Measurements from ENCODE around the gene COL27A1. TPM values are rescaled to one million over a fixed set of nuclear protein-coding genes. Genes with fewer than 3 reads are reported as not detected.

The COL27A1 gene
- total and polyA plus RNA-seq, 8 donors, result 15.8 to 180 (median 147) TPM

GRCh38 chr9:114164191-114164794 is 9.0 kb downstream of the COL27A1 start:
- Histone ChIP-seq H3K36me3 (peaks cover 0 to 8% of the 10 kb centered on the region in 2 donors), H3K27ac (no peak overlapping the region), H3K4me3 (no peak overlapping the region), H3K27me3 (peaks cover 0 to 6% of the 10 kb centered on the region in 2 donors), H3K4me1 (peaks cover 6% of the 10 kb centered on the region in 2 donors), H3K9me3 (no peaks in the 10 kb centered on the region)
- intact Hi-C loops (cut with DNase I), result loop anchor here in 1 of 2 donors (10.0 kb wide), 1 partner anchor 61 kb away; no protein-coding TSS in a partner anchor
- TF ChIP-seq CTCF (IDR thresholded peaks at IDR 0.05), result no peak
- ATAC-seq, result peak; percentile 38
- no peak for DNase-seq

- no peak for DNase-seq
- peaks cover 0 to 8% of the 10 kb centered on the region in 2 donors for H3K36me3 ChIP-seq
- peaks cover 6% of the 10 kb centered on the region in 2 donors for H3K4me1 ChIP-seq
Measured at GRCh38 chr9:114165407-114166102, 10.2 kb downstream of the COL27A1 start.

GRCh38 chr9:114166103-114166470 is 10.8 kb downstream of the COL27A1 start:
- H3K4me1 ChIP-seq, result peaks cover 6% of the 10 kb centered on the region in 2 donors
- H3K4me3 ChIP-seq, result no peak overlapping the region
- no peaks in the 10 kb centered on the region for H3K9me3 ChIP-seq
- no peak overlapping the region for H3K27ac ChIP-seq
- peaks cover 0 to 6% of the 10 kb centered on the region in 2 donors for H3K27me3 ChIP-seq
- intact Hi-C loops (cut with DNase I), result loop anchor here in 1 of 2 donors (10.0 kb wide), 1 partner anchor 59 kb away; no protein-coding TSS in a partner anchor
- ATAC-seq, result no peak
- TF ChIP-seq CTCF (IDR thresholded peaks at IDR 0.05), result no peak
- H3K36me3 ChIP-seq, result peaks cover 0 to 8% of the 10 kb centered on the region in 2 donors
- DNase-seq, result no peak

More at GRCh38 chr9:114165407-114166102, 10.2 kb downstream of the COL27A1 start:
- Histone ChIP-seq H3K27ac (no peak overlapping the region), H3K27me3 (peaks cover 0 to 6% of the 10 kb centered on the region in 2 donors), H3K4me3 (no peak overlapping the region), H3K9me3 (no peaks in the 10 kb centered on the region)
- ATAC-seq, result no peak
- no peak for TF ChIP-seq CTCF (IDR thresholded peaks at IDR 0.05)
- intact Hi-C loops (cut with DNase I), result loop anchor here in 1 of 2 donors (10.0 kb wide), 1 partner anchor 59 kb away; no protein-coding TSS in a partner anchor

- DNase-seq (no peak), ATAC-seq (no peak)
- Histone ChIP-seq H3K9me3 (no peaks in the 10 kb centered on the region), H3K4me3 (no peak overlapping the region), H3K36me3 (peaks cover 0 to 8% of the 10 kb centered on the region in 2 donors), H3K4me1 (peaks cover 6% of the 10 kb centered on the region in 2 donors), H3K27me3 (peaks cover 0 to 6% of the 10 kb centered on the region in 2 donors), H3K27ac (no peak overlapping the region)
- no peak for TF ChIP-seq CTCF (IDR thresholded peaks at IDR 0.05)
- intact Hi-C loops (cut with DNase I), result loop anchor here in 1 of 2 donors (10.0 kb wide), 1 partner anchor 58 kb away; no protein-coding TSS in a partner anchor
Measured at GRCh38 chr9:114166614-114167572, 11.6 kb downstream of the COL27A1 start.
